Transverse colon (tissue), 4 donors: ENCODE measurements around the gene LEF1. TPM values are rescaled to one million over a fixed set of nuclear protein-coding genes. Genes with fewer than 3 reads are reported as not detected.

Experiments used
- DNase-seq: peaks from one replicate; pipeline ENCODE4 v3.0.0-alpha.2; 2019
- H3K27ac ChIP-seq, 4 donors: fragments of 200-600 bp; sonication (generic); 2 replicates each; pipeline ENCODE4 v1.5.1; 2016 to 2018; ENCODE audit warnings: inconsistent platforms in 4 of 4
- H3K27me3 ChIP-seq: fragments of 200-600 bp; sonication (generic); 2 replicates; pipeline ENCODE4 v1.5.1; 2017; ENCODE audit warnings: inconsistent platforms
- H3K36me3 ChIP-seq, 4 donors: fragments of 200-600 bp; sonication (generic); 2 replicates each; pipeline ENCODE4 v1.5.1; 2017 to 2019; ENCODE audit warnings: inconsistent platforms in 4 of 4
- H3K4me1 ChIP-seq, 4 donors: fragments of 200-600 bp; sonication (generic); 2 replicates each; pipeline ENCODE4 v1.5.1; 2017 to 2020; ENCODE audit warnings: inconsistent platforms in 4 of 4
- H3K4me3 ChIP-seq, 4 donors: fragments of 200-600 bp; sonication (generic); 1 replicate in 1 of 4; 2 replicates in 3 of 4; pipeline versions ENCODE4 v1.5.1 to v1.6.1; 2017 to 2019; ENCODE audit warnings: inconsistent platforms in 4 of 4
- H3K9me3 ChIP-seq, 2 donors: fragments of 200-600 bp; sonication (generic); 2 replicates each; pipeline ENCODE4 v1.5.1; 2017 to 2019; ENCODE audit warnings: inconsistent platforms in 2 of 2
- CTCF ChIP-seq, 5 experiments: fragments of 200-600 bp in 3 of 5; fragments of 450-650 bp in 2 of 5; sonication (generic) in 3 of 5; IDR thresholded peaks; 1 replicate in 2 of 5; 2 replicates in 3 of 5; pipeline ENCODE4 v1.5.1; 2016 to 2017; ENCODE audit warnings: antibody characterized with exemption in 5 of 5, inconsistent platforms in 3 of 5, mild to moderate bottlenecking in 2 of 5, moderate library complexity in 1 of 5
- EP300 ChIP-seq: sonication (generic); formaldehyde crosslinking; IDR thresholded peaks from one replicate; pipeline ENCODE4 v1.6.1; 2017; ENCODE audit warnings: antibody characterized with exemption, low read depth
- POLR2A ChIP-seq: fragments of 450-650 bp; IDR thresholded peaks from one replicate; pipeline ENCODE4 v1.6.1; 2016; ENCODE audit warnings: antibody characterized with exemption, mild to moderate bottlenecking, moderate library complexity
- POLR2AphosphoS5 ChIP-seq, 3 donors: sonication (generic); formaldehyde crosslinking; IDR thresholded peaks; one replicate each; pipeline ENCODE4 v1.6.1; 2016; ENCODE audit warnings: antibody characterized with exemption in 3 of 3
- WGBS, 2 donors: methylation state at CpG; one replicate each; pipeline ENCODE4 v1.1.5; 2018; ENCODE audit warnings: low coverage in 1 of 2; 5-methylcytosine and 5-hydroxymethylcytosine counted together
- in situ Hi-C, 4 donors: fragments of 200-750 bp; cut with MboI; loops; one replicate each; pipeline versions ENCODE4 v1.15.0 to v1.15.1; 2017; ENCODE audit warnings: low sequenced_read_pairs in 3 of 4, low pct_ligation_motif_present in 1 of 4, low pct_unique_long_range_greater_than_20kb in 1 of 4
- intact Hi-C: fragments of 100-400 bp; cut with DNase I; formaldehyde crosslinking; loops from one replicate; pipeline ENCODE4 v1.15.1; 2023; ENCODE audit warnings: low total_unique reads
- total RNA-seq, 4 donors: library from RNA; depleted of rRNA; stranded (reverse); fragments of >200 nt; gene quantifications; one replicate each; pipeline ENCODE4 v1.1.0, GENCODE V29; 2016

The LEF1 gene
- total RNA-seq, 4 donors from 2014 or later: 1.4 to 29.2 (median 8.7) TPM

GRCh38 chr4:108037884-108038283 lies 130.8 kb downstream of the LEF1 start:
- DNase-seq: no peak
- Histone ChIP-seq H3K4me1 (no peaks in the 10 kb centered on the region), H3K27ac (no peak overlapping the region), H3K4me3 (no peak overlapping the region), H3K9me3 (no peaks in the 10 kb centered on the region), H3K27me3 (no peaks in the 10 kb centered on the region), H3K36me3 (peaks cover 0 to 16% (median 3%) of the 10 kb centered on the region in 4 donors)
- intact Hi-C loops: no loop called here
- in situ Hi-C loops: loop anchor here in 1 of 4 donors (25.0 kb wide), 1 partner anchor 524 kb away; no protein-coding TSS in a partner anchor
- 73 to 88% methylated on average over 1 to 2 of the region's 2 CpGs for WGBS, 2 donors
- TF ChIP-seq POLR2AphosphoS5 (IDR thresholded peaks at IDR 0.05) (no peak), CTCF (IDR thresholded peaks at IDR 0.05) (no peak), POLR2A (no peak), EP300 (no peak)

GRCh38 chr4:108036213-108036612 lies 132.5 kb downstream of the LEF1 start:
- WGBS, 2 donors: 50 to 69% methylated on average over 1 to 7 of the region's 7 CpGs
- intact Hi-C loops (no loop called here), in situ Hi-C loops (loop anchor here in 1 of 4 donors (25.0 kb wide), 1 partner anchor 526 kb away; no protein-coding TSS in a partner anchor)
- DNase-seq: peak; percentile 58
- Histone ChIP-seq H3K4me1 (no peaks in the 10 kb centered on the region), H3K9me3 (no peaks in the 10 kb centered on the region), H3K4me3 (no peak overlapping the region), H3K27ac (peak overlapping the region in 1 of 4 donors; percentile 24), H3K36me3 (peaks cover 0 to 28% (median 4%) of the 10 kb centered on the region in 4 donors), H3K27me3 (no peaks in the 10 kb centered on the region)
- TF ChIP-seq CTCF (IDR thresholded peaks at IDR 0.05): no peak
- TF ChIP-seq EP300: no peak

GRCh38 chr4:108035691-108036090 lies 133.0 kb downstream of the LEF1 start:
- TF ChIP-seq POLR2AphosphoS5 (IDR thresholded peaks at IDR 0.05) (no peak), POLR2A (no peak), CTCF (IDR thresholded peaks at IDR 0.05) (no peak), EP300 (no peak)
- Histone ChIP-seq H3K36me3 (peaks cover 0 to 31% (median 6%) of the 10 kb centered on the region in 4 donors), H3K9me3 (no peaks in the 10 kb centered on the region), H3K27ac (peak overlapping the region in 1 of 4 donors; percentile 24), H3K27me3 (no peaks in the 10 kb centered on the region), H3K4me1 (no peaks in the 10 kb centered on the region), H3K4me3 (no peak overlapping the region)
- peak; percentile 15 for DNase-seq
- intact Hi-C loops: no loop called here
- WGBS, 2 donors: 71 to 79% methylated on average over 3 to 6 of the region's 6 CpGs
- in situ Hi-C loops: loop anchor here in 1 of 4 donors (25.0 kb wide), 1 partner anchor 527 kb away; no protein-coding TSS in a partner anchor

GRCh38 chr4:108034565-108034964 lies 134.2 kb downstream of the LEF1 start:
- H3K4me3 ChIP-seq: no peak overlapping the region
- DNase-seq: no peak
- WGBS, 2 donors: 76 to 84% methylated on average over 5 to 7 of the region's 7 CpGs
- TF ChIP-seq EP300: no peak
- intact Hi-C loops (no loop called here), in situ Hi-C loops (loop anchor here in 1 of 4 donors (25.0 kb wide), 1 partner anchor 528 kb away; no protein-coding TSS in a partner anchor)
- H3K9me3 ChIP-seq: no peaks in the 10 kb centered on the region
- H3K27me3 ChIP-seq: no peaks in the 10 kb centered on the region
- no peaks in the 10 kb centered on the region for H3K4me1 ChIP-seq
- H3K36me3 ChIP-seq: peaks cover 0 to 31% (median 6%) of the 10 kb centered on the region in 4 donors
- no peak overlapping the region for H3K27ac ChIP-seq

DNA sequence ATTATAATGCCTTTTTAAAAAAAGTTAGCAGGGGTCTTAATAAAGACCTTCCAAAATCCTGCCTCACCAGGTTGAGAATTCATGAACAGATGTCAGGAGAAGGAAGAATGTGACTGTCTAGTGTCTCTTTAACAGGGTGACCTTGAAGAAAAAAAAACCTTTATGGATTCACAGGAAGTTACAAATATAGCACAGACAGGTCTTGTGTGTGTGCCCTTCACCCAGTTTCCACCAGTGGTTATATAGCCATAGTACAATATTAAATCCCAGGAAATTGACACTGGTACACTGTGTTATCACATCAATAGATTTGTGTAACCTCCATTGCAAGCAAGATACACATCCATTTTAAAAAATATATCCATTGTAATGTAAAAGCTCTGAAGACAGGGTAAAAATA lies 135.4 kb downstream of the LEF1 start:
- intact Hi-C loops (no loop called here), in situ Hi-C loops (loop anchor here in 1 of 4 donors (25.0 kb wide), 1 partner anchor 529 kb away; no protein-coding TSS in a partner anchor)
- H3K4me1 ChIP-seq: no peaks in the 10 kb centered on the region
- no peaks in the 10 kb centered on the region for H3K27me3 ChIP-seq
- no peak for DNase-seq
- no peak overlapping the region for H3K4me3 ChIP-seq
- H3K27ac ChIP-seq: no peak overlapping the region
- TF ChIP-seq POLR2A (no peak), EP300 (no peak), POLR2AphosphoS5 (IDR thresholded peaks at IDR 0.05) (no peak), CTCF (IDR thresholded peaks at IDR 0.05) (no peak)
- no peaks in the 10 kb centered on the region for H3K9me3 ChIP-seq
- peaks cover 0 to 42% (median 8%) of the 10 kb centered on the region in 4 donors for H3K36me3 ChIP-seq
